Measurements from ENCODE around the gene EIF4B. TPM values are rescaled to one million over a fixed set of nuclear protein-coding genes. Genes with fewer than 3 reads are reported as not detected.
"Not testable (repeated sequence)": the region's sequence is repeated elsewhere in the genome, so short reads cannot be mapped to it uniquely, and the experiment has no call there.

The EIF4B gene
- total RNA-seq, 2 experiments from 2014 or later: 813 to 821 TPM

DNA sequence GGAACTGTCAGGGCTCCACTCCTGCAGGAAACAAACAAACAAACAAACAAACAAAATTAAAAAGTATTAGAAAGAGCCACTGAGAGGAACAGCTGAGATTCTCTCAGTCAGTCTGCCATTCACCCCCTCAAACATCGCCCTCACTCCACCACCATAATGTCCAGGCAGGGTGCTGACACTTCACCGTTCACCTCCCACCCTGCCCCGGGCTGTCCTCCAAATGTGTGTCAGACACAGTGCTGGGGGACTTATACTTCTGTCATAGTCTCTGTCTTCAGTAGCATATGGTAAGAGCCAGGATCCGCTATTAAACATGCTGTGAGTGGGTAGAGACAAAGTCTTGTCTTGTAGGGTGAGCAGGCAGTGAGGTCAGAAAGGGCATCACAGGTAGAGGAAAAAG lies 29.1 kb upstream of the EIF4B start:
- intact Hi-C loops (cut with micrococcal nuclease): loop anchor here (10.0 kb wide), 1 partner anchor 602 kb away; no protein-coding TSS in a partner anchor
- CTCF ChIA-PET: interaction anchor here (6.9 kb wide), 1 partner anchor 94 kb away, joined by 369 read pairs; no protein-coding TSS in a partner anchor
- no peak for DNase-seq
- no peaks in the 10 kb centered on the region for H3K9me3 Mint-ChIP-seq
- no peak overlapping the region for H3K27ac Mint-ChIP-seq
- H3K36me3 Mint-ChIP-seq (ENCODE audit: low read depth): no peaks in the 10 kb centered on the region
- H3K27me3 Mint-ChIP-seq (ENCODE audit: low read depth): peaks cover 11% of the 10 kb centered on the region
- H3K4me3 Mint-ChIP-seq: no peak overlapping the region
- no peaks in the 10 kb centered on the region for H3K4me1 Mint-ChIP-seq (ENCODE audit: low read depth)

DNA sequence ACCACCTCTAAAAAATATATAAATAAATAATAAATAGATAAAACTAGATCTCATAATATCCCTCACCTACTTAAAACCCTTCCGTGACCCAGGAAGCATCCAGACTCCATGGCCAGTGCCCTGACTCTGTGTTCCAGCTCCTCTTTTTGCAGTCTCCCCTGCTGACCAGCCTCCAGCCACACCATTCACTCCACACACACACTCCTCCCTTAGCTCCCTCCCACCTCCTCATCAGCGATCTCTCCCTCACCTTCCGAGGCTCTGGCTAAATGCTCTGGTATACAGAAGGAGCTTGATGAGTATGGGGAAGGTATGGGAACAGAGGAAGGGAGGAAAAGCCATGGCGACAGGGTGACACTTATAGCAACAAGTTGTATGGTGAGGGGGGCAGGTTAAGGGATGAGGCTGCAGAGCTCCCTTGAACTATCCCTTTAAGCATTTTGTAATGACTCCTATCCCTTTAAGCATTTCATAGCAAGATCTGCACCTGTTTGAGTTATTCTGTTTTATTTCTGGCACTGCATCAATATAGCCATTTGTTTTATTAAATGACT lies 26.1 kb upstream of the EIF4B start:
- H3K27ac Mint-ChIP-seq: no peak overlapping the region
- no peak for DNase-seq
- H3K27me3 Mint-ChIP-seq (ENCODE audit: low read depth): peaks cover 11% of the 10 kb centered on the region
- H3K4me3 Mint-ChIP-seq: no peak overlapping the region
- no peaks in the 10 kb centered on the region for H3K9me3 Mint-ChIP-seq
- intact Hi-C loops (cut with micrococcal nuclease): loop anchor here (10.0 kb wide), 1 partner anchor 395 kb away; no protein-coding TSS in a partner anchor
- CTCF ChIA-PET: interaction anchor here (0.6 to 6.9 kb wide), 47 partner anchors 9 to 802 kb away, joined by 3 to 369 read pairs (median 4); no protein-coding TSS in a partner anchor
- no peaks in the 10 kb centered on the region for H3K36me3 Mint-ChIP-seq (ENCODE audit: low read depth)
- H3K4me1 Mint-ChIP-seq (ENCODE audit: low read depth): no peaks in the 10 kb centered on the region

DNA sequence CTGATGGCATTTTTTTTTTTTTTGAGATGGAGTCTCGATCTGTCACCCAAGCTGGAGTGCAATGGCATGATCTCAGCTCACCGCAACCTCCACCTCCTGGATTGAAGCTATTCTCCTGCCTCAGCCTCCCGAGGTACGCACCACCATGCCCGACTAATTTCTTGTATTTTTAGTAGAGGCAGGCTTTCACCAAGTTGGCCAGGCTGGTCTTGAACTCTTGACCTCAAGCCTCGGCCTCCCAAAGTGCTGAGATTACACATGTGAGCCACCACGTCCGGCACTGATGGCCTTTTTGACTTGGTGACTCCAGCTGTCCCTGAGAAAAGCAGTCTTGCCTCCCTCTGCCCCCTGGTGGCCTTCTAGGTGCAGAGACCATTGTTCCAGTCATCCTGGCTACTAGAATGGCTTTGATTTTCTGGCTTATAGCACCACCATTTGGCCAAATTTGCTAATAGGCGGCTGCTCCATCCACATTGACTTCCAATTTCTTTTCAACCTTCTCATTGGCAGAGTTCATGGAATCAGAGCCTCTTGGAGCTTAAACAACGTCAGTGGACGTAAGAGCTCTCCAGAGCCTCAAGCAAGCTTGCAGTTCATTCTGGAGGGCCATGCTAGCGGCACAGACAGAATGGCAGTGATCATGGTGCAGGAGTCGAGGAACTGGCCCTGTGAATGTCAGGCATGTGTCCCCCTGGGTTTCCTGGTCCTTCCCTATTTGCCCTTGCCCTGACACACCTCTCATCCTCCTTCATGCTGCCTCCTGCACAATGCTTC lies 25.4 kb upstream of the EIF4B start:
- Mint-ChIP-seq H3K4me3 (no peak overlapping the region), H3K9me3 (no peaks in the 10 kb centered on the region), H3K27ac (no peak overlapping the region), H3K4me1 (ENCODE audit: low read depth) (no peaks in the 10 kb centered on the region), H3K27me3 (ENCODE audit: low read depth) (peaks cover 11% of the 10 kb centered on the region), H3K36me3 (ENCODE audit: low read depth) (no peaks in the 10 kb centered on the region)
- peak; percentile 92 for DNase-seq
- intact Hi-C loops (cut with micrococcal nuclease): loop anchor here (1.0 to 10.0 kb wide), 2 partner anchors 97 to 396 kb away; no protein-coding TSS in a partner anchor
- CTCF ChIA-PET: interaction anchor here (0.5 to 6.9 kb wide), 45 partner anchors 9 to 1874 kb away, joined by 3 to 369 read pairs (median 5); no protein-coding TSS in a partner anchor

DNA sequence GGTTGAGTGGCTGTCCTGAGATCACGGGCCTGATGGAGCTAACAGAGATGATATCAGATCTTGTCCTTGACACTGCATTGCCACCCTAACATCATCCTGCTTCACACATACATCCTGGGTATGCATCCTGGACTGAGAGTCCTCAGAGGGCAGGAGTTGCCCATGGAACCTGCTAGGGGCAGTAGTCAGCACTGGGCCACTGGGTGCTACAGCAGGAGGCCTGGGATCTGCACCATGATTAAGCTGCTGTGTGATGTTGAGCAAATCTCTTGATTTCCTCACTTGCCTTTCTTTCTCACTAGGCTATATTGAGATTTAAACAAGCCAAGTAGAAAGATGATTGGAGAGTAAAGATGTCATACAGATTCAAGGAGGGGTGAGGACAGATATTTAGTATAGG lies 22.1 kb upstream of the EIF4B start:
- no peaks in the 10 kb centered on the region for H3K9me3 Mint-ChIP-seq
- H3K4me3 Mint-ChIP-seq: no peak overlapping the region
- CTCF ChIA-PET: interaction anchor here (0.7 to 4.9 kb wide), 5 partner anchors 82 to 642 kb away, joined by 3 to 37 read pairs (median 4); no protein-coding TSS in a partner anchor
- no peak overlapping the region for H3K27ac Mint-ChIP-seq
- H3K36me3 Mint-ChIP-seq (ENCODE audit: low read depth): no peaks in the 10 kb centered on the region
- H3K4me1 Mint-ChIP-seq (ENCODE audit: low read depth): no peaks in the 10 kb centered on the region
- intact Hi-C loops (cut with micrococcal nuclease): loop anchor here (10.0 kb wide), 1 partner anchor 399 kb away; no protein-coding TSS in a partner anchor
- peaks cover 9% of the 10 kb centered on the region for H3K27me3 Mint-ChIP-seq (ENCODE audit: low read depth)
- DNase-seq: no peak

DNA sequence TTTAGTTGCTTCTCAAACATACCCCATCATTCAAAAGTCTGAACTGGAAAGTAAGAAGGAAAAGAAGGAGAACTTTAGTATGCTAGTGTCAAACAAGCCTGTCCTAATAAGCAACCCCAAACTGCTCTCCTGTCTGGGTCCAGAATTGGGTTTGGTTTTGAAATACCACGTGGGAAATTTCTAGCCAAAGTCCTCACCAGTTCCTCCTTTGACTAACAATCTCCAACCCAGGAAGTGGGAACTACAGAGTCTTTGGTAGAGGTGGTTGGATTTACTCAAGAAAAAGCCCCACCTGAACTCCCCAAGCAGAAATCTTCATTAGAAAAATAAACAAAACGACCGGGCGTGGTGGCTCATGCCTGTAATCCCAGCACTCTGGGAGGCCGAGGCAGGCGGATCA lies 17.4 kb upstream of the EIF4B start:
- CTCF ChIA-PET: interaction anchor here (0.9 to 1.5 kb wide), 2 partner anchors 101 to 109 kb away, joined by 5 read pairs; no protein-coding TSS in a partner anchor
- H3K36me3 Mint-ChIP-seq (ENCODE audit: low read depth): no peaks in the 10 kb centered on the region
- DNase-seq: no peak
- intact Hi-C loops (cut with micrococcal nuclease): loop anchor here (10.0 kb wide), 1 partner anchor 404 kb away; no protein-coding TSS in a partner anchor
- H3K27me3 Mint-ChIP-seq (ENCODE audit: low read depth): no peaks in the 10 kb centered on the region
- no peaks in the 10 kb centered on the region for H3K4me1 Mint-ChIP-seq (ENCODE audit: low read depth)
- H3K4me3 Mint-ChIP-seq: no peak overlapping the region
- no peak overlapping the region for H3K27ac Mint-ChIP-seq
- H3K9me3 Mint-ChIP-seq: no peaks in the 10 kb centered on the region

DNA sequence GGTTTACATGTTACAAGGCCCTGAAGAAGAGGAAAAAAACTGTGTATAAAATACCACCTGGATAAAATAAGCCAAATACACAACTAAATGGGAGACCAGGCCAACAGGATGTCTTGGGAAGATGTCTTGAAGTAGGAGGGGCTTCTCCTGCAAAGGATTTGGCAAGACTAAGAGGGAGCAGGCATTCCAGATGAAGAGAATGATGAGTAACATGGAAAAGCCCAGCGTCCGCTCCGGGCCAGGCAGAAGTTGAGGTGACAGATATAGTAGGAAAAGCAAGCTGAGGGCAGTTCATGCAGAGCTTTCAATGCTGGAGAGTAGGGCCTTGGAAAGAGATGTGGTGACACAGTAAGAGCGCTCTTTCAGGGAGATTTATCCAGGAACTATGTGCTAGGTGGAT lies 16.1 kb upstream of the EIF4B start:
- H3K27ac Mint-ChIP-seq: no peak overlapping the region
- no peaks in the 10 kb centered on the region for H3K27me3 Mint-ChIP-seq (ENCODE audit: low read depth)
- H3K9me3 Mint-ChIP-seq: no peaks in the 10 kb centered on the region

DNA sequence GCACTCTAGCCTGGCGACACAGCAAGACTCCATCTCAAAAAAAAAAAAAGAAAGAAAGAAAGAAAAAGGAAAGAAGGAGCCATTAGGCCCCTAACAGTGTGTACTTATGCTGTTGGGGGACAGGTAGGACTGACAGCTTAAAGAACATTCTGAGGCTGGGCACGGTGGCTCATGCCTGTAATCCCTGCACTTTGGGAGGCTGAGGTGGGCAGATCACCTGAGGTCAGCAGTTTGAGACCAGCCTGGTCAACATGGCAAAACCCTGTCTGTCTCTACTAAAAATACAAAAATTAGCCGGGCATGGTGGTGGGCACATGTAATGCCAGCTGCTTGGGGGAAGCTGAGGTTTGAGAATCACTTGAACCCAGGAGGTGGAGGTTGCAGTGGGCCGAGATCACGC lies 14.0 kb upstream of the EIF4B start:
- H3K4me3 Mint-ChIP-seq; H3K27me3 Mint-ChIP-seq (ENCODE audit: low read depth); intact Hi-C loops (cut with micrococcal nuclease); H3K4me1 Mint-ChIP-seq (ENCODE audit: low read depth); H3K27ac Mint-ChIP-seq; H3K9me3 Mint-ChIP-seq; H3K36me3 Mint-ChIP-seq (ENCODE audit: low read depth); DNase-seq: not testable (repeated sequence)
- CTCF ChIA-PET: interaction anchor here (0.6 to 3.7 kb wide), 4 partner anchors 11 to 710 kb away, joined by 4 to 25 read pairs (median 13); no protein-coding TSS in a partner anchor

More for the DNA sequence above, 16.1 kb upstream of the EIF4B start:
- Mint-ChIP-seq H3K36me3 (ENCODE audit: low read depth) (no peaks in the 10 kb centered on the region), H3K4me3 (no peak overlapping the region), H3K4me1 (ENCODE audit: low read depth) (no peaks in the 10 kb centered on the region)
- intact Hi-C loops (cut with micrococcal nuclease): no loop called here
- DNase-seq: no peak
- CTCF ChIA-PET: interaction anchor here (2.4 to 3.6 kb wide), 2 partner anchors 10 to 105 kb away, joined by 11 to 25 read pairs; no protein-coding TSS in a partner anchor

DNA sequence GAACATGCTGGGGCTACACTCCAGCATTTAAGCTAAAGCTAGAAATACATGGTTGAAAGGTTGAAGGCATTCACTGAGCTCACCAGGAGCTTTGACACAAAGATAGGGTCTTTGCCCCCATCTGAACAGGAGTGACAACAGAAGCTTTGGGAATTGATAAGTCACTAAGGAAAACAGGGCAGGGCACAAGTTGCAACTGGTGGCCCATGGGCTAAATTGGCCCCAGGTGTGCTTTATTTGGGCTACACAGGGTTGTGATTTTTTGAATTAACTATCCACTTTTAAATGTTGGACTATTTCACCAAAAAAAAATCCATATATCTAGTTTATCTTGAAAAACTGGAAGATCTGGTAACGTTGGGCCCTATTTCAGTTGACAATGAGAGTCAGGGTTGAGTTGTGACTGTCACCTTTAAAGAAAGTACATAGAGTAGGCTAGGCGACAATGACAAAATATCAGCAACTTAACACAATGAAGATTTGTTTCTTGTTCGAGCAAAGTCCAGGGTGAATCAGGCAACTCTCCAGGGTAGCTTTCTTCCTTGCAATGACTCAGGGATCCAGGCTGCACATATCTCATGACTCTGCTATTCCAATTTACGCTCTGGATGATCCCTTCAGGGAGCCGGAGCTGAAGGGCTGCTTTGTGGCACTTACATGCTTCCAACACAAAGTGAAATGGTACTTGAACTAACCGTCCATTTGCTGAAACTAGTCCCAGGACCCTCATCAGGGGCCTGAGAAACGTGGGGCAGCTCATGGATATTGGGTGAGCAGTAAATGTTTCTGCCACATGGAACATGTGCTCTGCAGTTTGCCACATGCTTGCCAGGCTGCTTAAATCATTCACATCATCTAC lies 13.3 kb upstream of the EIF4B start:
- H3K4me3 Mint-ChIP-seq: no peak overlapping the region
- H3K27ac Mint-ChIP-seq: no peak overlapping the region
- no peaks in the 10 kb centered on the region for H3K4me1 Mint-ChIP-seq (ENCODE audit: low read depth)
- DNase-seq: no peak
- H3K36me3 Mint-ChIP-seq (ENCODE audit: low read depth): no peaks in the 10 kb centered on the region
- no peaks in the 10 kb centered on the region for H3K9me3 Mint-ChIP-seq
- no peaks in the 10 kb centered on the region for H3K27me3 Mint-ChIP-seq (ENCODE audit: low read depth)
- CTCF ChIA-PET: interaction anchor here (0.6 to 3.7 kb wide), 4 partner anchors 12 to 711 kb away, joined by 4 to 25 read pairs (median 13); no protein-coding TSS in a partner anchor
- intact Hi-C loops (cut with micrococcal nuclease): no loop called here

DNA sequence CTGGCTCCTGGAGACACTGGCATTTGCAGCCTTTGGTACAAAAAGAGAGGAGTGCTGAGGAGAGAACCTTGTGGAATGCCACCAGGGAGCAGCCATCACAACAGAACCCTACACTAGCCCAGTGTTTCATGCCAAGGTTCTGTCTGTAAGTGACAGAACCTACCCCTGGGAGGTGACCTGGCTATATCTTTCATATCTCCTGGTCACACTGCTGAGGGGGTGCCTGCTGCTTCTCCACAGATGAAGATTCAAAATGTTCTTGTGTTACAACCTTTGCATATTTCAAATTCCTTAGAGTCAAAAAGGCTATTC lies 12.7 kb upstream of the EIF4B start:
- no peak for DNase-seq
- CTCF ChIA-PET: interaction anchor here (3.6 to 3.7 kb wide), 2 partner anchors 12 to 109 kb away, joined by 16 to 25 read pairs; no protein-coding TSS in a partner anchor
- Mint-ChIP-seq H3K27me3 (ENCODE audit: low read depth) (no peaks in the 10 kb centered on the region), H3K36me3 (ENCODE audit: low read depth) (no peaks in the 10 kb centered on the region), H3K9me3 (no peaks in the 10 kb centered on the region), H3K4me3 (no peak overlapping the region), H3K27ac (no peak overlapping the region), H3K4me1 (ENCODE audit: low read depth) (no peaks in the 10 kb centered on the region)
- intact Hi-C loops (cut with micrococcal nuclease): no loop called here

DNA sequence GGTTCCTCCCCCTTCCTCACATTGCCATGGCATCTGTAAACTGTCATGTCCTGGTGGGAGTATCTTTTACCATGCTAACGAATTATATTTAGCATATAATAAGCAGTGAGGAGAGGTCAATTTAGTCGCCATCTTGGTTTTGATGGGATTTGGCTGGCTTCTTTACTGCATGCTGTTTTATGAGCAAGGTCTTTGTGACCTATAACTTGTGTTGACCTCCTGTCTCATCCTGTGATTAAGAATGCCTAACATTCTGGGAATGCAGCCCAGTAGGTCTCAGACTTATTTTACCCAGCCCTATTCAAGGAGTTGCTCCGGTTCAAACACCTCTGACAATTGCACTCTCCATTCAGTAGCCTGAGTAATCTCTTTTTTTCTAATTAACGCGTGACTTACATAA lies 2.1 kb upstream of the EIF4B start:
- H3K4me3 Mint-ChIP-seq: no peak overlapping the region
- H3K27me3 Mint-ChIP-seq (ENCODE audit: low read depth): no peaks in the 10 kb centered on the region
- H3K9me3 Mint-ChIP-seq: no peaks in the 10 kb centered on the region
- H3K27ac Mint-ChIP-seq: no peak overlapping the region
- H3K36me3 Mint-ChIP-seq (ENCODE audit: low read depth): peaks cover 19% of the 10 kb centered on the region
- H3K4me1 Mint-ChIP-seq (ENCODE audit: low read depth): peaks cover 30% of the 10 kb centered on the region
- CTCF ChIA-PET: no interaction called here
- intact Hi-C loops (cut with micrococcal nuclease): no loop called here
- no peak for DNase-seq

DNA sequence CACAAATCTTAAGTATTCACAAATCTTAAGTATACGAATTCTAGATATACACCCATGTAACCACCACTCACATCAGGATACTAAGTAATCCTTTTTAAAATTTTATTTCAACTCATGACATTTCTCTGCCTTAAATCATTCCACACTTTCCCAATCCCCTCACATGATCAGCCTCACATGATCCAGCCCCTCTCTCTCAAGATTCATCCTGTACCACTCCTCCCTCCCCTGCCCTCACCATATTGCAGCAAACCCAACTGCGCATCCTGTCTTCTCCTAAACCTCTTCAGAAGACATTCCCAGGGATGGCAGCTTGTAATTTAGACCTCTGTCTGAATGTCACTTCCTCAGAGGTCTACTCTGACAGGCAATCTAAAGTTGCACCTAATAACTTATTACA lies 1.7 kb upstream of the EIF4B start:
- H3K9me3 Mint-ChIP-seq: no peaks in the 10 kb centered on the region
- CTCF ChIA-PET: no interaction called here

More for the DNA sequence above, 1.7 kb upstream of the EIF4B start:
- peaks cover 19% of the 10 kb centered on the region for H3K36me3 Mint-ChIP-seq (ENCODE audit: low read depth)
- H3K27me3 Mint-ChIP-seq (ENCODE audit: low read depth): no peaks in the 10 kb centered on the region
- H3K4me3 Mint-ChIP-seq: peak overlapping the region; percentile 92
- H3K27ac Mint-ChIP-seq: no peak overlapping the region
- peaks cover 33% of the 10 kb centered on the region for H3K4me1 Mint-ChIP-seq (ENCODE audit: low read depth)
- intact Hi-C loops (cut with micrococcal nuclease): no loop called here
- DNase-seq: no peak

Data from activated naive CD4-positive, alpha-beta T cell treated with anti-CD3 and anti-CD28 coated beads for 36 hours (primary cell).